Vagina (tissue), 2 donors: ENCODE measurements around the gene SLC12A4.

Experiments used
- POLR2A ChIP-seq, 2 donors: fragments of 450-650 bp; IDR thresholded peaks; one replicate each; pipeline ENCODE4 v1.6.1; 2017; ENCODE audit warnings: antibody characterized with exemption in 2 of 2, mild to moderate bottlenecking in 2 of 2, moderate library complexity in 2 of 2
- POLR2AphosphoS5 ChIP-seq, 2 donors: sonication (generic); formaldehyde crosslinking; IDR thresholded peaks; one replicate each; pipeline ENCODE4 v1.9.0; 2017; ENCODE audit warnings: antibody characterized with exemption in 2 of 2, mild to moderate bottlenecking in 2 of 2, low read depth in 1 of 2; ENCODE audit not compliant: insufficient read depth in 1 of 2
- TF ChIP-seq, protein P1 (sequence below), 3 experiments: fragments of 450-650 bp in 2 of 3; fragments of 200-600 bp in 1 of 3; sonication (generic) in 1 of 3; IDR thresholded peaks; one replicate each; pipeline ENCODE4 v1.5.1; 2017 to 2019; ENCODE audit warnings: antibody characterized with exemption in 3 of 3, mild to moderate bottlenecking in 2 of 3, moderate library complexity in 2 of 3

- TF ChIP-seq POLR2AphosphoS5 (IDR thresholded peaks at IDR 0.05; ENCODE audit: insufficient read depth in 1 of 2, low read depth in 1 of 2) (no peak), POLR2A (IDR thresholded peaks at IDR 0.05) (no peak)
- TF ChIP-seq, protein P1, sequence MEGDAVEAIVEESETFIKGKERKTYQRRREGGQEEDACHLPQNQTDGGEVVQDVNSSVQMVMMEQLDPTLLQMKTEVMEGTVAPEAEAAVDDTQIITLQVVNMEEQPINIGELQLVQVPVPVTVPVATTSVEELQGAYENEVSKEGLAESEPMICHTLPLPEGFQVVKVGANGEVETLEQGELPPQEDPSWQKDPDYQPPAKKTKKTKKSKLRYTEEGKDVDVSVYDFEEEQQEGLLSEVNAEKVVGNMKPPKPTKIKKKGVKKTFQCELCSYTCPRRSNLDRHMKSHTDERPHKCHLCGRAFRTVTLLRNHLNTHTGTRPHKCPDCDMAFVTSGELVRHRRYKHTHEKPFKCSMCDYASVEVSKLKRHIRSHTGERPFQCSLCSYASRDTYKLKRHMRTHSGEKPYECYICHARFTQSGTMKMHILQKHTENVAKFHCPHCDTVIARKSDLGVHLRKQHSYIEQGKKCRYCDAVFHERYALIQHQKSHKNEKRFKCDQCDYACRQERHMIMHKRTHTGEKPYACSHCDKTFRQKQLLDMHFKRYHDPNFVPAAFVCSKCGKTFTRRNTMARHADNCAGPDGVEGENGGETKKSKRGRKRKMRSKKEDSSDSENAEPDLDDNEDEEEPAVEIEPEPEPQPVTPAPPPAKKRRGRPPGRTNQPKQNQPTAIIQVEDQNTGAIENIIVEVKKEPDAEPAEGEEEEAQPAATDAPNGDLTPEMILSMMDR (IDR thresholded peaks at IDR 0.05), result no peak
These were observed 40.3 kb downstream of the SLC12A4 start for GRCh38 chr16:67928147-67928546.
